HFFc6 (cell line): Measurements from ENCODE around the gene RGS3. TPM values are rescaled to one million over a fixed set of nuclear protein-coding genes. Genes with fewer than 3 reads are reported as not detected.

ENCODE experiments used
- DNase-seq: peaks from one replicate; pipeline ENCODE4 v3.0.0-alpha.2; 2018
- H3K27ac Mint-ChIP-seq: 2 replicates; pipeline ENCODE4 v1.8.0; 2020; ENCODE audit warnings: mild to moderate bottlenecking, mixed read lengths
- H3K27me3 Mint-ChIP-seq: 2 replicates; pipeline ENCODE4 v1.8.0; 2021; ENCODE audit warnings: mild to moderate bottlenecking, moderate library complexity, mixed read lengths; ENCODE audit not compliant: insufficient read depth
- H3K36me3 Mint-ChIP-seq: 2 replicates; pipeline ENCODE4 v1.8.0; 2021; ENCODE audit warnings: low read depth, mixed read lengths
- H3K4me1 Mint-ChIP-seq: 2 replicates; pipeline ENCODE4 v1.8.0; 2020; ENCODE audit warnings: low read depth, mixed read lengths
- H3K4me3 Mint-ChIP-seq: 2 replicates; pipeline ENCODE4 v1.8.0; 2020; ENCODE audit warnings: mild to moderate bottlenecking, moderate library complexity, mixed read lengths
- H3K9me3 Mint-ChIP-seq: 2 replicates; pipeline ENCODE4 v1.8.0; 2020; ENCODE audit warnings: mild to moderate bottlenecking, mixed read lengths
- total RNA-seq, 6 experiments: library from RNA; stranded (reverse); fragmentation: NEBNext Ultra II Directional; extraction: Animal tissue kit (Norgen Biotek cat#: 25700); gene quantifications; 2 replicates in 1 of 6; 3 replicates in 5 of 6; pipeline ENCODE4 v1.2.3, GENCODE V29; 2021
- TF ChIP-seq, protein P1 (sequence below): fragments of 200-600 bp; sonication (generic); IDR thresholded peaks from 2 replicates; pipeline ENCODE4 v1.5.0; 2021; ENCODE audit warnings: antibody characterized with exemption, mild to moderate bottlenecking

The RGS3 gene
- total RNA-seq, 6 experiments from 2014 or later = 49.7 to 57.0 (median 52.5) TPM

DNA sequence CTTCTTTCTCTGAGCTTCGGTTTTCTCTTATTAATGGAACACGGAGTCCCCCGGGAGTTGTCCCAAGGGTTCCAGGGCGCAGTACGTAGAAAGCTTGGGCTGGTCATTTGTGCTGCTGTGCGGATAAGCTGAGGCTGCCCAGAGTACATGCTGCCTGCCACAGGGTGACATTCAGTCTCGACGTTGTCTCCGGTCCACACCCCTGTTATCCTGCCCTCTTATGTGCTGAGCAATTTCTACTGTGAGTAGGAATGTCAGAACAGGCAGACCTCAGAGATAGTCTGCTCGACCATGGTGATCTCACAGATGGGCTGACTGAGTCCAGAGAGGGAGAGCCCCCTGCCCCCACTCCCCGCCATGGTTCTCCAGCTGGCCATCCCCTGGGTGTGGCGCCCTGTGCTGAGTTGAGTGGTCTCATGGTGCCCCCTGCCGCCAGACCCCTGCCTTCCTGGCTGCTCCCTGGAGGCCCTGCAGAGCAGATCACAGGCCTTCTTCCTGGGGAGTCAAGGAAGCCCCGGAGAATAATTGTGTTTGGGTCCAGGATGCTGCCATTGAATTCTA, 124.0 kb downstream of the RGS3 start:
- TF ChIP-seq, protein P1, sequence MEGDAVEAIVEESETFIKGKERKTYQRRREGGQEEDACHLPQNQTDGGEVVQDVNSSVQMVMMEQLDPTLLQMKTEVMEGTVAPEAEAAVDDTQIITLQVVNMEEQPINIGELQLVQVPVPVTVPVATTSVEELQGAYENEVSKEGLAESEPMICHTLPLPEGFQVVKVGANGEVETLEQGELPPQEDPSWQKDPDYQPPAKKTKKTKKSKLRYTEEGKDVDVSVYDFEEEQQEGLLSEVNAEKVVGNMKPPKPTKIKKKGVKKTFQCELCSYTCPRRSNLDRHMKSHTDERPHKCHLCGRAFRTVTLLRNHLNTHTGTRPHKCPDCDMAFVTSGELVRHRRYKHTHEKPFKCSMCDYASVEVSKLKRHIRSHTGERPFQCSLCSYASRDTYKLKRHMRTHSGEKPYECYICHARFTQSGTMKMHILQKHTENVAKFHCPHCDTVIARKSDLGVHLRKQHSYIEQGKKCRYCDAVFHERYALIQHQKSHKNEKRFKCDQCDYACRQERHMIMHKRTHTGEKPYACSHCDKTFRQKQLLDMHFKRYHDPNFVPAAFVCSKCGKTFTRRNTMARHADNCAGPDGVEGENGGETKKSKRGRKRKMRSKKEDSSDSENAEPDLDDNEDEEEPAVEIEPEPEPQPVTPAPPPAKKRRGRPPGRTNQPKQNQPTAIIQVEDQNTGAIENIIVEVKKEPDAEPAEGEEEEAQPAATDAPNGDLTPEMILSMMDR = no peak
- Mint-ChIP-seq H3K4me1 (peaks cover 11% of the 10 kb centered on the region), H3K27ac (no peak overlapping the region), H3K9me3 (no peaks in the 10 kb centered on the region), H3K4me3 (no peak overlapping the region), H3K36me3 (no peaks in the 10 kb centered on the region; the same call in 1 of the 2 replicates), H3K27me3 (no peaks in the 10 kb centered on the region; the same call in 1 of the 2 replicates)
- DNase-seq = no peak

DNA sequence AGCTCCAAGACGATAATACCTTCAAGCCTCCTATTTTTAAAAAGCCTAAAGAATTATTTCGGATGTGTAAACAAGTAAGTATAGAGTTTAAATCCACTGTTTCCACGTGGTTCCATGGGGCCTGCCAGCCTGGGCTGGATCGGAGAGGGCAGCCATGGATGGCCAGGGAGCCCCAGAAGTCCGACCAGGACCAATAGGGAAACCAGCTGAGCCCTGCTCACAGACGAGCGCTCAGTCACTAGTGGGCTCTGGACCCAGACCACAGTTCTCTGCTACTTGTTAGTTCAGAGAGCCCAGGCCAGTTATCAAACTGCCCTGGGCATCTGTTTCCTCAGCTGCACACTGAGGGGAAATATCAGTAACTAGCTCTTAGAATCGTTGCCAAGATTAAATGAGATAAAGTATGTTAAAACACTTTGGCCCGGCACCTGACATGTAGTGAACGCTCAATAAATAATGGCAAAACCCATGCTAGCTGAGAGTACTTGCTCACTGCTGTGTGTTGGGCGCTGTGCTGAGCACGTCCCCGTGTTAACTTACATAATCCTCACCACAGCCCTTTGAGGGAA, 124.8 kb downstream of the RGS3 start:
- TF ChIP-seq, protein P1 = no peak
- Mint-ChIP-seq H3K27me3 (no peaks in the 10 kb centered on the region; the same call in 1 of the 2 replicates), H3K27ac (no peak overlapping the region), H3K9me3 (no peaks in the 10 kb centered on the region), H3K4me3 (no peak overlapping the region), H3K36me3 (no peaks in the 10 kb centered on the region; the same call in 1 of the 2 replicates), H3K4me1 (peaks cover 13% of the 10 kb centered on the region)
- DNase-seq = no peak

- TF ChIP-seq, protein P1 = no peak
Measured at GRCh38 chr9:113588936-113589335, 125.4 kb downstream of the RGS3 start.

DNA sequence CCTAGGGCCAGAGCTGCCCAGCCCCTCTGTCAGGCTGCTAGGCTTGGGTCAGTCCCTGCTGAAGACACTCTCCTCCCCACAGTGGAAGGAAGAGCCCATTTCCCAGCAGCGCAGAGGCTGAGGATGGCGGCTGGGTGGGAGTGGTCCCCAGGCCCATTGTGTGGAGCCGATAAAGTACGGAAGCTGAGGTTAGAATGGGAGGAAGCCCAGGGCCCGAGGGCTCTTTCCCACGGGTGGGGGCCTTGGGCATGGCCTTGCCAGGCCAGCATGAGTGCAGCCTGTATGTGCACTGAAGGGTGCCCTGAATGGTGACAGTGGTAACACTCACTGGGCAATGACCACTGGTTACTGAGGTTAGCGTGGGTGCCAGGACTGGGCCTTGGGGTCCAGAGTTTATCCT, 125.9 kb downstream of the RGS3 start:
- Mint-ChIP-seq H3K36me3 (peaks cover 4% of the 10 kb centered on the region), H3K27ac (no peak overlapping the region; the same call in 1 of the 2 replicates), H3K9me3 (no peaks in the 10 kb centered on the region), H3K4me1 (peaks cover 18% of the 10 kb centered on the region), H3K4me3 (no peak overlapping the region), H3K27me3 (peaks cover 2% of the 10 kb centered on the region)
- TF ChIP-seq, protein P1 = no peak
- DNase-seq = no peak

More at GRCh38 chr9:113588936-113589335, 125.4 kb downstream of the RGS3 start:
- DNase-seq = no peak
- no peaks in the 10 kb centered on the region for H3K9me3 Mint-ChIP-seq
- H3K27ac Mint-ChIP-seq = no peak overlapping the region
- peaks cover under 1% of the 10 kb centered on the region for H3K27me3 Mint-ChIP-seq
- H3K36me3 Mint-ChIP-seq = no peaks in the 10 kb centered on the region; the same call in 1 of the 2 replicates
- no peak overlapping the region for H3K4me3 Mint-ChIP-seq
- peaks cover 18% of the 10 kb centered on the region for H3K4me1 Mint-ChIP-seq

- Mint-ChIP-seq H3K9me3 (no peaks in the 10 kb centered on the region), H3K4me3 (no peak overlapping the region), H3K27me3 (peaks cover 2% of the 10 kb centered on the region), H3K4me1 (peaks cover 18% of the 10 kb centered on the region), H3K27ac (no peak overlapping the region; the same call in 1 of the 2 replicates), H3K36me3 (peaks cover 4% of the 10 kb centered on the region)
- TF ChIP-seq, protein P1 = peak; percentile 85
- peak; percentile 69 for DNase-seq
Measured at GRCh38 chr9:113589890-113590289, 126.4 kb downstream of the RGS3 start.
